LHCN-M2 (cell line): ENCODE measurements around the gene UBXN10. TPM values are rescaled to one million over a fixed set of nuclear protein-coding genes. Genes with fewer than 3 reads are reported as not detected.
"Not testable (repeated sequence)": the region's sequence is repeated elsewhere in the genome, so short reads cannot be mapped to it uniquely, and the experiment has no call there.

Experiments used
- DNase-seq: peaks from one replicate; pipeline ENCODE4 v3.0.0-alpha.2; 2012; ENCODE audit warnings: low read depth
- total RNA-seq: library from RNA; depleted of rRNA; stranded (reverse); fragments of >200 nt; gene quantifications from 2 replicates; pipeline ENCODE4 v1.2.3, GENCODE V29; 2014

Gene UBXN10
- total RNA-seq, 1 experiment from 2014 or later: not detected

DNA sequence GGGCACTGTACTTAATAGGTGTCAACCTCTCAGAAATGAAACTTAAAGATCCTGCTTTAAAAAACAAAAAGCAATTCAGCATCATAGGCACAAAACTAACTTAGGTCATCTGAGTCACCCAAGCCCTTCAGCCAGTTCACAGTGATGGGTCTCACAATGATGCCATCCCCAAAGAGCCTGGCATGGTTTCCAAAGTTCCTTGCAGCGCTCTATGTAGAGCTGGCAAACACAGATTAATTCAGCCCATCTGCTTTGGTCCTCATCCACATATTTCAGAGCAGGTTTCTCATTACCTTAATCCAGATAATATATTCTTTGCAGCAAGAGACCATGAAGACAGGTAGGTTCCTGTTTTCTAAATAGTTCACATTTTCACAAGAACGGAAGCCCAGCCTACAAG is 15.1 kb downstream of the UBXN10 start:
- no peak for DNase-seq

DNA sequence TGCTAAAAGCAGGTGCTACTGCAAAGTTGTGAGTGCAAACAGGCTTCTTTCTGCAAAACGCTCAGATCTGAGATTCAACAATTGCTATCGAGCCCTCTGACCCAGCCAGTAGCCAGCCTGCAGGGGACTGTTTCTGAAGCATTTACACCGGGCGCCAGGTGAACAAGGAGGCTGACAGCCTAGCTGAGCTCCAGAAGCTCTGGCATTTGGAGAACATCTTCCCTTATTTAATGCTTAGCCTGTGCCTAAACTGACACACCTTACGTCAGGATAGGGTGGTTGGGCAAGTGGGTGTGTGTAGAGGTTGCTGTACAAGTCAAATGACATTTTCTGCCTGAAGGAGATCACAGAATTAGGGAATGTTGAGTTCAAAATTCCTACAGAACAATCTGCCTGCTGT is 16.3 kb downstream of the UBXN10 start:
- no peak for DNase-seq

DNA sequence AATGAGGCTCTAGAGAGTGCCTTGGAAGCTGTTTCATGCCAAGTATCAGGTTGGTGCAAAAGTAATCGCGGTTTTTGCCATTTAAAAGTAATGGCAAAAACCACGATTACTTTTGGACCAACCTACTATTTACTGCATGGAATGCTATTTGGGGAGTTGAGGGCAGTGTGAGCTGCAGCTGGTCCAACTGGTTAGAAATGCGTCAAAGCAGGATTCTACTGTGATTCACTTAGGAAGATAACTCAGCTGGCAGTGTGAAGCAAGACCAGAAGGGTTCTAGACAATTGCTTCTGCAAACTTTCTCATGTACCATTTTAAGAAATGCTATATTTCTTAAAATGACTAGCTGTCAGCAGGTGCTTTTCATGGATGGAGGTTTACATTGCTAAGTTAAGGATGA is 21.6 kb downstream of the UBXN10 start:
- peak; percentile 16 for DNase-seq

DNA sequence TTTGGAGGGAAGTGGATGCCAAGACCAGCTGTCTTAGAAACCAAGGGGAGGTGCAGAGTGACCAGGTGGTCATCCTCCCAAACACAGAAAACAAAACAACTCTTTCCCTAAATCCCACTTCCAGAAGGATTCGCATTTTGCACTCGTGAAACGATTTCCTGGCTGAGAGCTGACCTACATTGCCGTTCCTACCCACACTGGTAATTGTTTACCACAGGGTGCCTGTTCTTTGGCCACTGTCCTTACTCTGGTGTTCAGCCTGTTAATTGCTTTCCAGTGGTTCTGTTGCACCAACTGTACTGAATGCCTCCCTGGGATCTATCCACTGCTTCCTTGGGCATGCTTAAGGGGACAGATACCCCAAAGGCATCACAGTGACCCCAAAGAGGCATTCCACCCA is 23.6 kb downstream of the UBXN10 start:
- DNase-seq: no peak

DNA sequence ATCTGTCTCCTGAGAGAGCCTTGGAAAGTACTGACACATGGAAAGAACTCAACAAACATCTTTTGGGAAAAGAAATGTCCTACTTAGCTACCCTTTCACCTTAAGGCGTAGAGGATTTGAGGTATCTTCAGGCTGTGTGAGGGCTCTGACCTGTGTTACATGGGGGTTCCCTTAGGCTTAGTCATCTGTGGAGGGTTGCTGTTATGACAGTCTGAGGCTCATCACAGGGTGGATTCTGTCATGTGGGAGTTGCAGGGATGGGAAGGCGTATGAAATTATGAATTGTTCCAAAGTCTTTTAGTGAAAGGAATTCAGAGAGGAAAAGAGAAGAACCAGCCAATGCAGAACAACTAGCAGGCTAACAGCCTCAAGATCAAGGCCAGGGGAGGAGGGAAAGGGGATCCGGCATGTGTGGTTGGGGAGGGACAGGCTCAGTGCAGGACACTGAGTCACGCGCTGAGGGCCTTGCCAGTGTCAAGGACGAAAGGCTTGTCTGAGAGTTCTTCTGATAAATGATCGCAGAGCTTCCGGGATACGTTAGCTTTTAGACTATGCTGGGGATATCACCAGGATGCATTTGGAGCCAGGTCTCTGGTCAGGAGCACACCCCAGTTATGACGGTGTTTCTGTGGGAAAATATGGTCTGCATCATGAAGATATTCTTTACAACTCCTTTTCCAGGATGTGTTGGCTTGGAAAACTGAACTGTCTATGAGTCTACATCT is 25.0 kb downstream of the UBXN10 start:
- no peak for DNase-seq

DNA sequence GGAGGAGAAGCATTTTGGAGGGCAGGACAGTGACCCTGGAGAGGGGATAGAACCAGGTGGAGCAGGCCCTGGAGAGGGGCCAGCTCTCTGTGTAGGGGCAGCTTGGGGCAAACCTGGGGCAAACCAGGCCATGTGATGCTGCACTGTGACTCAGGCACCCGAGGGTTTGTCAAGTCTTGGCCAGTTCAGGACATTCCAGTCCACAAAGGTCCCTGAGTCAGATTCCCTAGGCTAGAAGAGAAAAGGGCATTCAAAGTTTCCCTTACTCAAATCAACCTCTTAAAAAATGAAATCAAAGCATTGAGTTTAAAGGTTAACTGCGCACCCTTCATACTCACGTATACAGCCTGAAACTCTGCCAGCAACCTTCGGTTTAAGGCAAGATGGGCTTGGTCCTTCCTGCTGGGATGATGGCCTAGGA is 25.6 kb downstream of the UBXN10 start:
- DNase-seq: no peak

DNA sequence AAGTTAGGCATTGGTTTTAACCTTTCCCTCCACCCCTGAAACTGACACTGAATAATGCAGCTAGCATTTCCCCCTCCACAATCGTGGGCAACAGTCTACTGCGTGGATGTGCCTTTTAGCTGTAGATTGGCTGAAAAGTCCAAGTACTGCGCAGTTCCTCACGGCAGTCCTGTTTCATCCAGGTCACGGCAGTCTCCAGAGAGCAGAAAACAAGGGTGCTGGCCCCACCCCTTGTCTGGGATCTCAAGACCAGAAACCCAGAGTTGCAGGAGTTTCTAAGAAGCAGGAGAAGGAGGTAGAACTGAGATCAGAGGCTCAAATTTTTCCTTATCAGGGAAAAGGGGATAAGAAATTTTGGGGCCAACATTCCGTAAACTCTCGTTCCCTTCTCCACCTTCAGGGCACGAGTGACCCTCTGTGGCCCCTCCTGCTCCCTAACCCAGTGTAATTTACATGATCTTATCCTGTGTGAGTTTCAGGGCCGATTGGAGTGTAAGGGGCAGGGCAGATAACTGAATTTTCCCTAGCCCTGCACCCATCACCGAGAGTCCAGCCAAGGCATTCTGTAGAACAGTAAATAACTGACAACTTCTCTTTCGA is 26.3 kb downstream of the UBXN10 start:
- DNase-seq: no peak

DNA sequence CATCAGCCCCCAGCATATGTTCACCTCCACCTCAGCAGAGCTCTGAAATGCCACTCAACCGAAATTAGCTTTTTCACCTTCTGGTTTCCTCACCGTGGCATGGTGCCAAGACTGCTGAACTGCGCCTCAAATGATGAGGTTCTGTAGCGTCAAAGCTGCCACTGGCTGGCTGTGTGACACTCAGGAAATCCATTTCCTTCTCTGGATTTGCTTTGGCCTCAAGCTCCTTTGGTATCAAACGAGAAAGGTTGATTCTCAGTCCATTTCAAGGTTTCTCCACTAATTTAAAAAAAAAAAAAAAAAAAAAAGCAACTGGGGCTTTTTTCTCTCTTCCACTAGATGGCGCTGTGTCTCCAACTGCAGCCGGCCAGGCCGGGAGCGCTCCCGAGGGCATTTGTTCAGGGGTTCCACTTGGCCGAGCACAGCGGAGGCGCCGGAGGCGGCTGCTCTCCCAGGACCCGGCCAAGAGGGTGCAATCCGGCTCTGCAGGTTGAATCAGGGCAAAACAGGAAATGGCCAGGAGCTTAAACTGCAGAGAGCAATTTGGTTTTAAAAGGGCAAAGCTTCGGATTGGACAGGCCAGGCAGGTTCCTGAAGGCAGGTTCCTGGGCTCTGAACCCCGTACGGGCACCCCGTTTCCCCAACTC is 26.9 kb downstream of the UBXN10 start:
- DNase-seq: peak; percentile 43

DNA sequence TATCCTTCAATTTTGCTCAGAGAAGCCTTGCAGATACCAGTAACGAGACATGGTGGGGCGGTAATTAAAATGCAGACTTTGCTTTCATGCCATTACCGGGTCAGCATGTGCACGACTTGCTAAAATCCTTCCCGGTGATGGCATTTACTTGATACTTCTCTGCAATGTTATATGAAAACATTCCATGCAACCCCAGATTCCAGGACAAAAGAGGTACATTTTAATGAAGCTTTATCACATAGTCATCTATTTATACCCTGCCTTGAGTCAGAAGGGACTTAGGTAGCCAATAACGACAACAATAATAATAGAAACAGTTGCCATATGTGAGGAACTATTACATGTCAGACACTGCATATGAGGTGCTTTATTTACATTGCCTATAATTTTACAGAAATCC is 29.8 kb downstream of the UBXN10 start:
- DNase-seq: no peak

DNA sequence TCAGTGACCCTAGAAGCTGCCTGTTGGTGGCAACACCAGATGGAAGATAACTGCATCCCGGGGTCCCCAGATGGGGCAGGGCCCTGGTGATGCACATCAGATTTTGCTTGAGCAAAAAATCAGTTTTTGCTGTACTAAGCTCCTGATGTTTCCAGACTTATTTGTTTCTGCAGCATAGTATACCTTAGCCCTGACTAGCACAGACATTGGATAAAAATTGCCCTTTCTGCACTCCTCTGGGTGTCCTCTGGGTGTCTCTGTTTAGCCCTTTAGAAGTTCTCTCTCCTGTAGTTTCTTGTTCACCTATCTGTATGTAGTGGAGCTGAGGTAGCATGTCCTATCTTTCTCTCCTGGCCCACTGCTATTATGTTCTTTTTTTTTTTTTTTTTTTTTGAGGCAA is 30.7 kb downstream of the UBXN10 start:
- no peak for DNase-seq

DNA sequence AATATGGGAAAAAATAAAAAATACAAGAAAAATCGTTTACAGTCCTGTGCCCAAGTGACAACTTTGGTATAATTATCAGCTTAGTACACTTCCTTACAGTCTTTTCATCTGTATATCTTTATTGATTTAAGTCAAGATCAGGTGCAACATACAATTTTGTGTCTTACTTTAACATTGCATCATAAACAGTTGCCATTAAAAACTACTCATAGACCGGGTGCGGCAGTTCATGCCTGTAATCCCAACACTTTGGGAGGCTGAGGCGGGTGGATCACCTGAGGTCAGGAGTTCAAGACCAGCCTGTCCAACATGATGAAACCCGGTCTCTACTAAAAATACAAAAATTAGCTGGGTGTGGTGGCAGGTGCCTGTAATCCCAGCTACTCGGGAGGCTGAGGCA is 33.2 kb downstream of the UBXN10 start:
- DNase-seq: not testable (repeated sequence)

DNA sequence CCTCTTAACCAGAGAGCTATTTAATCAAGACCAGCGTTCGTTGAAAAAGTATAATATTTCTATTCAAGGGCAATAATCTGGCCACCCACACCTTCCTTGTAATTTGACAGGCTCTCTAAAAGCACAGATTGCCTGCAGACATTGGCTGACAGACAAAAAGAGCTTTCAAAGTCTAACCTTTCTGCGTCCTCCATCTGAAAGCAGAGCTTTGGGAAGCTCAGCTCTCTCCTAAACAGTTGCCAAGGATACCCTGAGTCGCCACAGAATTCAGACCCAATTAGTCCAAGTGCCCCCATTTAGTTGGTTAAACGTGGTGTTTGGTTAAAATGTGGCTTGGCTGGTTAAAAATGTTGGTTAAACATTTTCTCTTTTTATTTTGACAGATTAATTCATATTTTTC is 34.1 kb downstream of the UBXN10 start:
- DNase-seq: no peak

DNA sequence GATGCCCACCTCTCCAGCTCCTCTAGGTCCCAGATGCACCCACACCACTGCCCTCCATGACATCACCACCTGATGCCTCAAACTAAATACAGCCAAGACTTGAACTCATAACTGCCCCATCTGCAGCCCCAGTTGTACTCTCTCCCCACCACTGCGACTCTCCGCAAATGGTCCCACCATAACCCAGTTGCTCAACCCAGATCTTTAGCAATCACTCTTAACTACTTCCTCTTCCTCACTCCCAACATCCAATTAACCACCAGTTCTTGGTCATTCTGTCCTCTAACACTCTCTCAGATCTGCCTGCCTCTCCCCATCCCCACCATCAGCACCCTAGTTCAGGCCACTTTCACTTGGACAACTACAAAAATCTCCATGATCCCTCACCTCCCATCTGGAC is 37.2 kb downstream of the UBXN10 start:
- DNase-seq: no peak

DNA sequence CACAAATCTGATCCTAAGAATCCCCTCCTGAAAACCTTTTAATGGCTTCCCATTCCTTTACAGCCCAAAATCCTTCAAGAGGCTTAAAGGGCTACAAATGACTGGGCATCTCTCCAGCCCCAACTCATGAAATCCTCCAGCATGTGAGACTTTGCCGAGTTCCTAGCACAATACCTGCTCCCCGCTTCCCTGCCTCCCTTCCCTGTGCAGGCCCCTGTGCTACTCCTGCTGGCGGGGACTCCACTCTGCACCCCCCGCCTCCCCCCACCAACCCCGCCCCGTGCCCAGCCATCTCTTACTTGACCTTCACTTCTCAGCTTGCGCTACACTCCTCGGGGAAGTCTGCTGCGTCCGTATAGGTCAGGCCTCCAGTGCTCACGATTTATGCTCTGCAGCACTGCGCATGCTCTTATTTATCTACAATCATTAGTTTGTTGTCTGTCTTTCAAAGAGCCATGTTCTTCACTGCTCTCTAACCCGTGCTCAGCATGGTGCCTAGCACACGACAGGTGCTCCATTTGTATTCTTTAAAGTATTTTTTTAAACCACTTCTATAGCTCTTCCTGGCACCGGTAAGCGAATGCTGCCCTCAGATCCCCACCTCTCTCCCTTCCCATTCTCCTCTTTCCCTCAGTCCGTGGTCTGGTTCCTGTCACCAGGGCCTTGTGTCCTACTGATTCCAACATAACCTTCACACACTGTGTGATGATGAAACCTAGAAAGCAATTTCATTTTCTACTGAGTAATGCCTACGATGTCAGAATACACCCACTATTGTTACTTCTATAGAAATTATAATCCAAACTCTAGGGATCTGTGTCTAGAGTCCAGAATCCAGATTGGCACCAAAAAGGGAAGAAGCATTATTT is 37.9 kb downstream of the UBXN10 start:
- DNase-seq: no peak

DNA sequence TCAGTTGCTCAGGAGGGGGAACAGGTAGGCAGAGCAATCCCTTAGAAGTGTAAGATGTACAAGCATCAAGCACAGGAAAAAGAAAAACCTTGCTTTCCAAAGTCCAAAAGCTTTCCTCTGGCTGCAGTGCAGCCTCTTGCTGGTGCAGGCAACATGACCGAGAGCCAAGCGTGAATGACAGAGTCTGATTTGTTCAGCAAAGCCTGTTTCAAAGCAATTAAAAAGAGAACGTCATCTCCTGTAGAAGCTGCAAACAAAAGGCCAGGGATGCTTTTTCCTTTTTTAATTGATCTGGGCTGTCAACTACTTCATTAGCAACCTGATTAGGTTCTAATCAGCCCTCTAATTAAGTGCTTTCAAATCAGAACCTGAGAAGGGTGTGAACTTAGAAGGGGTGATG is 38.6 kb downstream of the UBXN10 start:
- no peak for DNase-seq

DNA sequence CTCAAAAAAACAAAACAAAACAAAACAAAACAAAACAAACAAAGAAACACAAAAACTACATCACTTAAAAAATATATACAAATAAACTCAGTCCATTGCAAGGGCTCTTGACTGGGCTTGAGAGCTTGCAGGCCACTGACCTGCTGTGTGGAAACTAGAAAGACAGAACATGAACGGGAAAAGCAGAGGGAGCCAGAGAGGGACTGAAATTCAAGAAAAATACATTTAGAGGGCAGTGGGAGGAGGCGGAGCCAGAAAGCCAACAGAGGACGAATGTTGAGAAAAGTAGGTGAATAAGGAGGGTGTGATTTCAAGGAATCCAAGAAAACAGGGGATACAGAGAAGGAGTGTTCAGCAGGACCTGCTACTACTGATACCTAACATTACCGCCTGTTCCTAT is 41.8 kb downstream of the UBXN10 start:
- no peak for DNase-seq

DNA sequence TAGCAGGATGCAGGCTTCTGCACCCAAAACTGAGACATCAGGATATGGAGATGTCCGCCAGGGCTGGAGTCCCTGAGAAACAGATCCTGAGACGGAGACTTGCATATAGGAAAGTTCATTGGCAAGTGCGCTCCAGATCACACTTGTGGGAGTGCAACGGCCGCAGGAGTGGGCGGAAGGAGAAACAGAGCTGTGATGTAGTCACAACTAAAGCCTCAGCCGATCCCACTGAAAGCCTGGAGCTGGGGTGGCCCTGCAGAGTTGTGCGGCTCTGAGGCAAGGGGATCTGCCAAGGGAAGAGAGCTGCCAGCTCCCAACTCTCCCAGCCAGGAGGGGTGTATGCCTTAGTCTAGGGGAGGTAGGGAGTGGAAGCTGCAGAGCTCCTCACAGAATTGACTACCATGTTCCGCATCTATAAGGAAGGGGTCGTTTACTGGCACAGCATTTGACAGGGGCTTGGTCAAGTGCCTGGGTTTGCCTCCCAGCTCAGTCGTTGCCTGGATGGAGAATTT is 42.5 kb downstream of the UBXN10 start:
- DNase-seq: no peak

DNA sequence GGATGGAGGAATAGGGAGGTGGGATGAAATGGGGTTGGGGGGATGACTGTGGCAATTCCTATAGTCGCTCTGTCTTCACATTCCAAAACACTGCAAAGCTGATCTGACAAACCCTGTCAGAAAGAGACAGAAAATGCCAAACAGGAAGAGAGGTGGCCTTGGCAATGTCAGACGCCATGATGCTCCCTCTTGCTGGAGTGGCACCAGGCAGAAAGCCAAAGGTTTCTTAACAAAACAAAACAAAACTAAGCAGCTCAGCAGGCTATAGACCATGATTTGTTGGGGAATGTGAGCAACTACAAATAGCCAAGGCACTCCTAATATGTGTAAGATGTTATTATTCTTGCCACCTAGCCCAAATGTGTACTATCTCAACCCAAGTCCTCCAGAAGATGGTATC is 43.3 kb downstream of the UBXN10 start:
- no peak for DNase-seq

DNA sequence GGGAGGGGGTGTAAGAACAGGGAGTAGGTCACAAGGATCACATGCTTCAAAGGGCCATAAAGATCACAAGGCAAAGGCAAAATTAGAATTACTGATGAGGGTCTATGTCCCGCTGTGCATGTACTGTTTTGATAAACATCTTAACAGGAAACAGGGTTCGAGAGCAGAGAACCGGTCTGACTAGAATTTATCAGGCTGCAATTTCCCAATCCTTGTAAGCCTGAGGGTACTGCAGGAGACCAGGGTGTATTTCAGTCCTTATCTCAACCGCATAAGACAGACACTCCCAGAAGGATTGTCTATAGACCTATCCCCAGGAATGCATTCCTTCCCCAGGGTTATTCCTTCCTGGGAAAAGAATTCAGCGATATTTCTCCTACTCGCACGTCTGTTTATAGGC is 46.7 kb downstream of the UBXN10 start:
- not testable (repeated sequence) for DNase-seq

DNA sequence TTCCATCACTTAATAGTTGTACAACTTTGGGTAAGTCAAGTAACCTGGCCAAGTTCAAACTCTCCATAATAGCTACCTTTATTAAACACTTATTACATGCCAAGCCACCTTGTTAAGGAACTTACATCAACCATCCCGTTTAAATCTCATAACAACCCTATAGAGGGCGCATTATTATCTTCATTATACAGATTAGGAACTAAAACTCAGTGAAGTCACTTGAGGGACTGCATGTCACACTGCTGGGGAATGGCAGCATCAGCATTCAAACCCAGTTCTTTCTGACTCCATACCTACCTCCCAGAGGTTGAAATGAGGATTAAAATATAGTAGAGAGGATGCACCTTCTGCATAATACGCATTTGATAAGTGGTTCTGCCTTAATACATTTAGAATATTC is 47.5 kb downstream of the UBXN10 start:
- DNase-seq: no peak

DNA sequence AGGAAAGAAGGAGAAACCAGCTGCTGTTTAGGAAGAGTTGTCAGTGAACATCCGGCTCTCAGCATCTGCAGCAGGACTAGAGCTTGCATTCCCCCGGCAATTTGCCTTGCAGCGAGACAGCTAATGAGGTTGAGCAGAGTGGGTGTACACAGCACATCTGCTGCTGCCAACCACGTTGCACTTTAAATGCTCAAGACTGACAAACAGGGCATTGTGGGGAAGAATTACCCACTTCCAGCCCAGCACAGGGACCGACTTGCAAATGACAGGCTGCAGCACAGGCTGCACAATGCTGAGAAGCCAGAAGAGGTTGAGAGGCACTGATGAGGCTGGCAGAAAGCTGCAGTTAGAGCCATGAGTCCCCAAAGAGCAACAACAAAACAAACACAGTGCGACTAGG is 48.0 kb downstream of the UBXN10 start:
- no peak for DNase-seq
